ENCODE measurements around the gene AFAP1.

Gene AFAP1

DNA sequence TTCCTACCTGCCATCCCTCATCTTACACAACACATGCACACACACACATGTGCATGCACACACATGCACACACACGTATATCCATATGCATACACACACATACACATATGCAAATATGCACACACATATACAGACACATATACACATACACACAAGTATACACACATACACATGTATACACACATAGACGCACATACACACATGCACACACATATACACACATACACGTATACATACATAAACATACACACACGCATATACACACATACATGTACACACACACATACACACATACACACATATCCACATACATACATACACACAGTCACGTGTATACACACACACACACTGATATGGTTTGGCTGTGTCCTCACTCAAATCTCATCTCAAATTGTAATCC is 37.0 kb upstream of the AFAP1 start:
- in situ Hi-C loops (cut with HindIII; ENCODE audit: low pct_unique_long_range_greater_than_20kb, low sequenced_read_pairs): no loop called here
- DNase-seq (ENCODE audit: low read depth in 1 of 2, low spot score in 1 of 2): no peak
- no peak for TF ChIP-seq JUND (IDR thresholded peaks at IDR 0.05; ENCODE audit: low read depth)

- TF ChIP-seq JUND (IDR thresholded peaks at IDR 0.05; ENCODE audit: low read depth): no peak
- in situ Hi-C loops (cut with HindIII; ENCODE audit: low pct_unique_long_range_greater_than_20kb, low sequenced_read_pairs): no loop called here
Observed at GRCh38 chr4:7976025-7976424, 36.4 kb upstream of the AFAP1 start.

GRCh38 chr4:7974425-7974824 is 34.8 kb upstream of the AFAP1 start:
- in situ Hi-C loops (cut with HindIII; ENCODE audit: low pct_unique_long_range_greater_than_20kb, low sequenced_read_pairs): no loop called here
- TF ChIP-seq JUND (IDR thresholded peaks at IDR 0.05; ENCODE audit: low read depth): no peak
- DNase-seq (ENCODE audit: low read depth in 1 of 2, low spot score in 1 of 2): no peak

More at GRCh38 chr4:7976025-7976424, 36.4 kb upstream of the AFAP1 start:
- DNase-seq (ENCODE audit: low read depth in 1 of 2, low spot score in 1 of 2): no peak

DNA sequence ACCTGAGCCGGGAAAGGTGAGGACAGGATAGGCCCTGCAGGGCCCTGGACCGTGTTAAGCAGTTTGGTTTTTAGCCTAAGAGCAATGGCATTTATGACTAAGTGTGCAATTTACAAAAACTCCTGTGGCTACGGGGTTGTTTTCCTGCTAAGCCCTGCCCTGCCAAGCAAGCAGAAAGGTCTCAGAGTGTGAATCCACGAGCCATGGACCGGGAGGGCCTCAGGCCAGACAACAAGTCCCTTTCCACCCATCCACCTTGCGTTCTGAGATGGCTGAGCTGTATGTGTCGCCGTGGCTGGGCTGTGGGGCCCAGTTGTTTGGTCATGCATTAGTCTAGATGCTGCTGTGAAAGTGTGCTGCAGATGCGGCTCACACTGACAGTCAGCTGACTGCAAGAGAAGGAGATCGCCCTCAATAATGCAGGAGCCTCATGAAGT is 33.9 kb upstream of the AFAP1 start:
- in situ Hi-C loops (cut with HindIII; ENCODE audit: low pct_unique_long_range_greater_than_20kb, low sequenced_read_pairs): no loop called here
- DNase-seq (ENCODE audit: low read depth in 1 of 2, low spot score in 1 of 2): no peak
- no peak for TF ChIP-seq JUND (IDR thresholded peaks at IDR 0.05; ENCODE audit: low read depth)

- no peak for DNase-seq (ENCODE audit: low read depth in 1 of 2, low spot score in 1 of 2)
- TF ChIP-seq JUND (IDR thresholded peaks at IDR 0.05; ENCODE audit: low read depth): no peak
- in situ Hi-C loops (cut with HindIII; ENCODE audit: low pct_unique_long_range_greater_than_20kb, low sequenced_read_pairs): no loop called here
Observed at GRCh38 chr4:7971881-7972500, 32.3 kb upstream of the AFAP1 start.

GRCh38 chr4:7971159-7971631 is 31.5 kb upstream of the AFAP1 start:
- no peak for TF ChIP-seq JUND (IDR thresholded peaks at IDR 0.05; ENCODE audit: low read depth)
- DNase-seq (ENCODE audit: low read depth in 1 of 2, low spot score in 1 of 2): no peak
- in situ Hi-C loops (cut with HindIII; ENCODE audit: low pct_unique_long_range_greater_than_20kb, low sequenced_read_pairs): no loop called here

GRCh38 chr4:7970361-7970946 is 30.8 kb upstream of the AFAP1 start:
- no peak for DNase-seq (ENCODE audit: low read depth in 1 of 2, low spot score in 1 of 2)
- in situ Hi-C loops (cut with HindIII; ENCODE audit: low pct_unique_long_range_greater_than_20kb, low sequenced_read_pairs): no loop called here
- no peak for TF ChIP-seq JUND (IDR thresholded peaks at IDR 0.05; ENCODE audit: low read depth)

DNA sequence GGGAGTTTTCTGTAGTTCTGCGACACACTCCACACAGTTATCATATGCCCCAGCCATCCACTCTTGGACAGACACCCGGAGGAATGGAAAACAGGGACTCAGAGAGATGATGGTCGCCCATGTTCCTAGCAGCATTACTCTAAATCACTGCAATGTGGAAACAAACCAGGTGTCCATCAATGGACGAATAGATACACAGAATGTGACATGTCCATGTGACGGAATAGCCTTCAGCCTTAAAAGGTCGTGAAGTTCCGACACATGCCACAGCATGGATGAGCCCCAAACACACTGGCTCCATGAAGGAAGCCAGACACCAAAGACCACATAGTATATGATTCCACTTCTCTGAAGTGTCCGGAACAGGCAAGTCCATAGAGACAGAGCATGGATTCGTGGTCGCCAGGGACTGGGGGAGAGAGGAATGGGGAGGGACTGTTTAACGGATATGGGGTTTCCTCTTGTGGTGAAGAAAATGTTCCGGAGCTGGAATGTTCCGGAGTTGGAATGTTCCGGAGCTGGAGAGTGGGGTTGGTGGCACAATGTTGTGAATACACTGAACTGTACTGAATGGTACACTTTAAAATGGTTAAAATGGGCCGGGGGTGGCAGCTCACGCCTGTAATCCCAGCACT is 28.7 kb upstream of the AFAP1 start:
- DNase-seq (ENCODE audit: low read depth in 1 of 2, low spot score in 1 of 2): no peak
- in situ Hi-C loops (cut with HindIII; ENCODE audit: low pct_unique_long_range_greater_than_20kb, low sequenced_read_pairs): no loop called here
- no peak for TF ChIP-seq JUND (IDR thresholded peaks at IDR 0.05; ENCODE audit: low read depth)

DNA sequence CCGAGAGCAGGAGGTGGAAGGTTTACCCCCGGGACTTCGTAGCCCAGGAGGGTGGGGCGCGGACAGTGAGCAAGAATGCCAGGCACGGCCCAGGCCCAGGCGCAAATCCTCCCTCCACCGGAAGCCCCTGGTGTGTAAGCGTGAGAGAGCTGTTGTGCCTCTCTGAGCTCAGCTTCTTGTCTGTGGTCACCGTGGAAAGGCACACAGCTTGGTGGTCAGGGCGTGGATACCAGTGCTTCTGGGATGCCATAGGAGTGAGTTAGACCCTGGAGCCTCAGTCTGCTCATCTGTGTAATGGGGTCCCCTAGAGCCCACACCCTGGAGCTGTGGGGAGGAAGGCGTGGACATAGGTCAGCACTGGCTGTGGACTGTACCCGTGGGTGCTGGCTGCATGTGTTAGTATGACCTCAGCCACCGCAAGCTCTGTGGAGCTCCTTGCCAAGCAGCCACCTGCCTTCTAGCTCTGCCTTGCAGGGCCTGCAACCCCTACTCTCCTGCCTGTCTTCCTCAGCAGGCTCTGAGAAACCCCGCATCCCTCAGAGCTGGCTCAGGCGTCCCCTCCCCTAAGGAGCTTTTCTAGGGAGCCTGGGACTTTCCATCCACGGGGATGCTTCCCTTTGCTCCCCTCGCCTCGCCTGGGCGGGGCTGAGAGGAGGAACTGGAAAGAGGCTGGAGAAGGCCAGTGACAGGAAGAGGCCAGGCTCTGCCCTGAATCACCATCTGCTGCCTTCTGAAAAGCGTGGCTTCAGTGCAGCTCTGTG is 28.0 kb upstream of the AFAP1 start:
- DNase-seq (ENCODE audit: low read depth in 1 of 2, low spot score in 1 of 2): no peak
- TF ChIP-seq JUND (IDR thresholded peaks at IDR 0.05; ENCODE audit: low read depth): no peak
- in situ Hi-C loops (cut with HindIII; ENCODE audit: low pct_unique_long_range_greater_than_20kb, low sequenced_read_pairs): no loop called here

DNA sequence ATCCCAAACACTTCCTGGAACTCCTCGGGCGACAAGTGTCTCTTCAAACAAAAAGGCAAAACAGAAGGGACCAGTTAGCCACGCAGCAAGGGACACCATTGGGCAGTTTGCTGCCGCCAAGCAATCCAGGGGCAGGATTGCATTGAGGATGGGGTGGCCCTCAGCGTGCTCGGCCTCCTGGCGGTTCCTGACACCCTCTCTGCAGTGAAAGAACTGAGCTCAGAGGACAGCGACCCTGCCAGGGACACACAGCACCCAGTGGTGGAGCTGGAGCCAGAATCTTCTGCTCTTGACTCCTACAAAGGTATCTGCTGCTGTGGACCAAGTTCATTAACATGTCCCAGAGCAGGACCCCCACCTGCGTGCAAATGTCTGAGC is 27.4 kb upstream of the AFAP1 start:
- TF ChIP-seq JUND (IDR thresholded peaks at IDR 0.05; ENCODE audit: low read depth): no peak
- no peak for DNase-seq (ENCODE audit: low read depth in 1 of 2, low spot score in 1 of 2)
- in situ Hi-C loops (cut with HindIII; ENCODE audit: low pct_unique_long_range_greater_than_20kb, low sequenced_read_pairs): no loop called here

GRCh38 chr4:7966281-7967062 is 26.8 kb upstream of the AFAP1 start:
- TF ChIP-seq JUND (IDR thresholded peaks at IDR 0.05; ENCODE audit: low read depth): no peak
- DNase-seq (ENCODE audit: low read depth in 1 of 2, low spot score in 1 of 2): no peak
- in situ Hi-C loops (cut with HindIII; ENCODE audit: low pct_unique_long_range_greater_than_20kb, low sequenced_read_pairs): no loop called here

Data from T47D (cell line).